CD4-positive, alpha-beta T cell (primary cell): Measurements from ENCODE around the gene PDLIM4. TPM values are rescaled to one million over a fixed set of nuclear protein-coding genes. Genes with fewer than 3 reads are reported as not detected.

ENCODE experiments used
- ATAC-seq: fragments of 200-7000 bp; cut with Tn5 transposase; one replicate; pipeline ENCODE4 v1.10.0; 2022; ENCODE audit warnings: mild to moderate bottlenecking; ENCODE audit not compliant: poor library complexity
- CTCF ChIA-PET: fragments of 350-600 bp; sonication (Branson Sonifier 250); formaldehyde crosslinking; loops from one replicate; lab custom pipeline; 2021; ENCODE audit warnings: antibody characterized with exemption, inconsistent platforms; lab: Charles Lee
- POLR2A ChIA-PET: fragments of 350-600 bp; sonication (Branson Sonifier 250); formaldehyde crosslinking; loops from one replicate; lab custom pipeline; 2021; ENCODE audit warnings: antibody characterized with exemption, inconsistent platforms; lab: Charles Lee
- DNase-seq, 14 experiments: peaks; one replicate each; pipeline ENCODE4 v3.0.0-alpha.2; 2013 to 2020; ENCODE audit warnings: mixed read lengths in 2 of 14
- H3K27ac ChIP-seq, 2 donors: one replicate each; pipeline versions ENCODE4 v1.5.1 to v1.7.0; 2013; ENCODE audit warnings: low read length in 2 of 2, low read depth in 1 of 2, mild to moderate bottlenecking in 1 of 2
- H3K27me3 ChIP-seq, 2 experiments: 1 replicate in 1 of 2; 2 replicates in 1 of 2; pipeline versions ENCODE4 v1.6.1 to v1.7.0; 2013; ENCODE audit warnings: low read length in 2 of 2, control low read depth in 1 of 2, mild to moderate bottlenecking in 1 of 2, moderate library complexity in 1 of 2; ENCODE audit not compliant: insufficient read depth in 2 of 2, control insufficient read depth in 1 of 2
- H3K36me3 ChIP-seq: one replicate; pipeline ENCODE4 v1.6.1; 2013; ENCODE audit warnings: low read length, control low read depth; ENCODE audit not compliant: insufficient read depth
- H3K4me1 ChIP-seq: one replicate; pipeline ENCODE4 v1.6.1; 2013; ENCODE audit warnings: low read length, control low read depth; ENCODE audit not compliant: insufficient read depth
- H3K4me3 ChIP-seq: one replicate; pipeline ENCODE4 v1.5.1; 2013; ENCODE audit warnings: mild to moderate bottlenecking, low read length, moderate library complexity
- H3K9me3 ChIP-seq, 2 experiments: 1 replicate in 1 of 2; 2 replicates in 1 of 2; pipeline versions ENCODE4 v1.6.1 to v1.7.0; 2013; ENCODE audit warnings: low read length in 2 of 2, mild to moderate bottlenecking in 2 of 2, control low read depth in 1 of 2, moderate library complexity in 1 of 2; ENCODE audit not compliant: control insufficient read depth in 1 of 2, insufficient read depth in 1 of 2
- H3K27ac Mint-ChIP-seq: one replicate; pipeline ENCODE4 v1.8.0; 2020; ENCODE audit warnings: mixed read lengths
- H3K27me3 Mint-ChIP-seq: one replicate; pipeline ENCODE4 v1.8.0; 2021; ENCODE audit warnings: mixed read lengths
- H3K36me3 Mint-ChIP-seq: one replicate; pipeline ENCODE4 v1.8.0; 2021; ENCODE audit warnings: low read depth, mixed read lengths
- H3K4me1 Mint-ChIP-seq: one replicate; pipeline ENCODE4 v1.8.0; 2021; ENCODE audit warnings: low read depth, mixed read lengths
- H3K4me3 Mint-ChIP-seq: one replicate; pipeline ENCODE4 v1.8.0; 2020; ENCODE audit warnings: mild to moderate bottlenecking, mixed read lengths
- H3K9me3 Mint-ChIP-seq: one replicate; pipeline ENCODE4 v1.8.0; 2020; ENCODE audit warnings: mixed read lengths
- intact Hi-C, 2 experiments: fragments of 100-400 bp; cut with DNase I in 1 of 2; cut with micrococcal nuclease in 1 of 2; formaldehyde crosslinking; loops; one replicate each; pipeline versions ENCODE4 v1.15.1 to v1.9.0; 2023 to 2025; cut with DNase I, micrococcal nuclease
- total RNA-seq, 174 experiments: library from RNA in 2 of 174; stranded (reverse) in 2 of 174; gene quantifications; one replicate each; pipeline ENCODE4 v1.2.3 and lab custom pipeline; 2021 to 2026
- TF ChIP-seq, protein P1 (sequence below): fragments of 200-600 bp; IDR thresholded peaks from one replicate; pipeline ENCODE4 v1.8.0; 2022; ENCODE audit warnings: antibody characterized with exemption, mild to moderate bottlenecking

The PDLIM4 gene
- total RNA-seq, 2 experiments from 2014 or later = not detected

DNA sequence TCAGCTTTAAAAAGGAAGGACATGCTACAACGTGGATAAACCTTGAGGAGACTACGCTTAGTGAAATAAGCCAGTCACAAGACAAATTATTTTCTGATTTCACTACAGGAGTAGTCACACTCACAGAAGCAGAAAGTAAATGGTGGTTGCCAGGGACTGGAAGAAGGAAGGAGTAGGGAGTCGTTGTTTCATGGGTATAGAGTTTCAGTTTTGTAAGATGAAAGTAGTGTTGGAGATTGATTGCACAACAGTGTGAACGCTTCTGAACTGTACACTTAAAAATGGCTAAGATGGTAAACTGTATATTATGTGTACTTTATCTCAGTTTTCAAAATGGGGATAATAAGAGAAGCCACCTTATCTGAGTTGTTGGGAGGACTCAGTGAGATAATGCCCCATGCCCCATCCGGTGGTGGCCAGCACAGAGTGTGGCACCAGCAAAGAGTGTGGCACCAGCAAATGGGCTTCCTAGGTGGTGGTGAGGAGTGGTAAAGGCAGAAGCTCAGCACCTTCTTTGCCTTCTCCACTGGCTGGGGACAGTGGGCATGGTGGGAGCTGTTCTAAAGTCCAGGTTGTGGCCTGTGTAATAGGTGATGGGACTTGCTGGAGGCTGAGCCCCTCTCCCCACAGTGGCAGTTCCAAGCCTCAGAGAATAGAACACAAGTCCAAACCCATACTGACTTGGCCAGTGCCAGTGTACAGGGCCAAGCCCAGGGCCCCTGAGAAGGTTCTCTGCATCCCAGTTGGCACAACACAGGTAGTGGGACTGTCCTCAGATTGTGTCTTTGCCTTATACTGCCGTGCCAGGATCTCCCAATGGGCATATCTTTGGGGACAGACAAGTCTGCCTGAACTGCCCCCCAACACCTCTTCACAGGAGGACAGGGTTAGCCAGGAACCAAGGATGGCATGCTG, 41.1 kb downstream of the PDLIM4 start:
- Histone ChIP-seq H3K4me3 (no peak overlapping the region), H3K9me3 (no peaks in the 10 kb centered on the region), H3K36me3 (no peaks in the 10 kb centered on the region), H3K4me1 (peaks cover 18% of the 10 kb centered on the region), H3K27ac (no peak overlapping the region), H3K27me3 (peaks cover 10 to 11% of the 10 kb centered on the region in 2 experiments)
- CTCF ChIA-PET = no interaction called here
- Mint-ChIP-seq H3K9me3 (no peaks in the 10 kb centered on the region), H3K36me3 (no peaks in the 10 kb centered on the region), H3K27ac (no peak overlapping the region), H3K4me1 (peaks cover 5% of the 10 kb centered on the region), H3K4me3 (no peak overlapping the region), H3K27me3 (peaks cover 27% of the 10 kb centered on the region)
- POLR2A ChIA-PET = no interaction called here
- intact Hi-C loops = no loop called here
- DNase-seq (peak in 1 of 14 experiments; percentile 19), ATAC-seq (no peak)
- TF ChIP-seq, protein P1, sequence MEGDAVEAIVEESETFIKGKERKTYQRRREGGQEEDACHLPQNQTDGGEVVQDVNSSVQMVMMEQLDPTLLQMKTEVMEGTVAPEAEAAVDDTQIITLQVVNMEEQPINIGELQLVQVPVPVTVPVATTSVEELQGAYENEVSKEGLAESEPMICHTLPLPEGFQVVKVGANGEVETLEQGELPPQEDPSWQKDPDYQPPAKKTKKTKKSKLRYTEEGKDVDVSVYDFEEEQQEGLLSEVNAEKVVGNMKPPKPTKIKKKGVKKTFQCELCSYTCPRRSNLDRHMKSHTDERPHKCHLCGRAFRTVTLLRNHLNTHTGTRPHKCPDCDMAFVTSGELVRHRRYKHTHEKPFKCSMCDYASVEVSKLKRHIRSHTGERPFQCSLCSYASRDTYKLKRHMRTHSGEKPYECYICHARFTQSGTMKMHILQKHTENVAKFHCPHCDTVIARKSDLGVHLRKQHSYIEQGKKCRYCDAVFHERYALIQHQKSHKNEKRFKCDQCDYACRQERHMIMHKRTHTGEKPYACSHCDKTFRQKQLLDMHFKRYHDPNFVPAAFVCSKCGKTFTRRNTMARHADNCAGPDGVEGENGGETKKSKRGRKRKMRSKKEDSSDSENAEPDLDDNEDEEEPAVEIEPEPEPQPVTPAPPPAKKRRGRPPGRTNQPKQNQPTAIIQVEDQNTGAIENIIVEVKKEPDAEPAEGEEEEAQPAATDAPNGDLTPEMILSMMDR = no peak

DNA sequence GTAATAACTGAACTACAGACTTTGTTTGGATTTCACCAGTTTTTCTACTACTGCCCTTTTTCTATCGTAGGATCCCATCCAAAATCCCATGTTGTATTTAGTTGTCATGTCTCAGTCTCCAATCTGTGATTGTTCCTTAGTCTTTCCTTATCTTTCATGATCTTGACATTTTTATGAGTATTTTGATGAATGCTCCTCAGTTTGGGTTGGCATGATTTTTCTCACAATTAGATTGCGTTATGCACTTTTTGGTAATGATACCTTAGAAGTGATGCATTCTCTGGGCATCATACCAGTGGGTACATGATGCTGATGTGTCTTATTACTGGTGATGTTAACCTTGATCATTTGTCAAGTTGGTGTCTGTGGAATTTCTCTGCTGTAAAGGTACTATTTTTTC, 42.4 kb downstream of the PDLIM4 start:
- POLR2A ChIA-PET = no interaction called here
- Histone ChIP-seq H3K36me3 (no peaks in the 10 kb centered on the region), H3K4me1 (peaks cover 7% of the 10 kb centered on the region), H3K4me3 (no peak overlapping the region), H3K27me3 (peaks cover 8 to 10% of the 10 kb centered on the region in 2 experiments), H3K9me3 (peaks cover 4 to 5% of the 10 kb centered on the region in 2 experiments), H3K27ac (no peak overlapping the region)
- H3K4me1 Mint-ChIP-seq = peaks cover 4% of the 10 kb centered on the region
- intact Hi-C loops = no loop called here
- H3K27me3 Mint-ChIP-seq = peaks cover 22% of the 10 kb centered on the region
- TF ChIP-seq, protein P1 = no peak
- ATAC-seq = no peak
- H3K36me3 Mint-ChIP-seq = no peaks in the 10 kb centered on the region
- CTCF ChIA-PET = no interaction called here
- peaks cover 3% of the 10 kb centered on the region for H3K9me3 Mint-ChIP-seq
- no peak overlapping the region for H3K27ac Mint-ChIP-seq
- no peak overlapping the region for H3K4me3 Mint-ChIP-seq
- no peak for DNase-seq

DNA sequence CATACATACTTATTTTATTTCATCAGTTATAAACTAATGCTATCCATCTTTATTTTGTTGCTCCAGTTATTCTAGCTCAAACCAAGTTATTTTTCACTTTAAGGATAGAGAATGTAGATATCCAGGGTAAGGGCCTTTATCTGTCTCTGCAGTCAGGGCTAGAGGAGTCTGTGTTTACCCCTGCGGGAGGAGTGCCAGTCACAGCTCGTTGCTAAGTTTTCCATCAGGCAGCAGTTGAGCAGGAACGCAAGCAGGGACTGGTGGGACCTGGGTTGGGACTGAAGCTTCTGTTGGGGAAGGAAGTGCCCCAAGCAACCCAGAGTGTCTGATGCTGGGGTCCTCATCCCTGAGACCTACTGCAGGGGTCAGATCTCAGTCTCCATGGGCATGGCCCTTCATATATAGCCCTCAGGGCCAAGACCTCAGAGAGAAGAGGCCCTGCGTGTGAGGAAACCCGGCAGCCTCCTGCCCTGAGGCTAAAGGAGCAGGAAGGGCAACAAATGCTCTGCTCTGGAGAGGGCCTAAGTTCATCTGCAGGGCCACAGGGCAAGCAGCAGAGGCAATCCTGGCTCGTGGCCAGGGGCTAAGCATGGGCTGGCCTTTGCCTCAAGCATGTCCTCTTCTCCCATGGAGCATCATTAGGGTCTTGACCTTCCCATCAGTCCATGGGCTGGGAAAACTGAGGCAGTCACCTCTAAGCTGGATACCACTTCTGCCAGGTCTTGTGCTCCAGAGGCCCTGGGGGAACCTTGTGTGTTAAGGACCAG, 43.3 kb downstream of the PDLIM4 start:
- no peaks in the 10 kb centered on the region for H3K4me1 ChIP-seq
- no peaks in the 10 kb centered on the region for H3K4me1 Mint-ChIP-seq
- intact Hi-C loops = no loop called here

More for the DNA sequence above, 43.3 kb downstream of the PDLIM4 start:
- TF ChIP-seq, protein P1 = no peak
- H3K27me3 ChIP-seq = peaks cover 0 to 9% of the 10 kb centered on the region in 2 experiments
- ChIA-PET POLR2A (no interaction called here), CTCF (no interaction called here)
- no peaks in the 10 kb centered on the region for H3K36me3 ChIP-seq
- Mint-ChIP-seq H3K36me3 (peaks cover 6% of the 10 kb centered on the region), H3K27me3 (peaks cover 14% of the 10 kb centered on the region), H3K4me3 (no peak overlapping the region), H3K9me3 (peaks cover 8% of the 10 kb centered on the region), H3K27ac (no peak overlapping the region)
- no peak for DNase-seq
- ATAC-seq = no peak
- peaks cover 5 to 8% of the 10 kb centered on the region in 2 experiments for H3K9me3 ChIP-seq
- H3K27ac ChIP-seq = no peak overlapping the region
- no peak overlapping the region for H3K4me3 ChIP-seq
